GM12878 (cell line): ENCODE results near the gene DHRS9. TPM values are rescaled to one million over a fixed set of nuclear protein-coding genes. Genes with fewer than 3 reads are reported as not detected.

ENCODE experiments used
- ATAC-seq: fragments of 200-7000 bp; cut with Tn5 transposase; 3 replicates; pipeline ENCODE4 v1.9.1; 2020; ENCODE audit warnings: mild to moderate bottlenecking, moderate library complexity
- BruUV-seq: library from RNA; stranded (reverse); fragments of 400-500 nt; replicated peaks from 2 replicates; lab custom pipeline; 2021; lab: Mats Ljungman, UMichigan
- CTCF ChIA-PET: fragments of 300-600 bp; sonication (Branson Sonifier 250); formaldehyde crosslinking; extraction: SDS; loops from one replicate; lab custom pipeline; 2021; ENCODE audit warnings: inconsistent platforms; lab: Yijun Ruan, JAX
- POLR2A ChIA-PET: fragments of 350-600 bp; formaldehyde crosslinking; extraction: SDS; loops from one replicate; lab custom pipeline; 2021; ENCODE audit warnings: inconsistent platforms; lab: Charles Lee
- RAD21 ChIA-PET: fragments of 300-600 bp; sonication (Branson Sonifier 250); formaldehyde crosslinking; loops from one replicate; lab custom pipeline; 2023; ENCODE audit warnings: antibody characterized with exemption; ENCODE audit not compliant: unreplicated experiment; lab: Charles Lee
- SMC1A ChIA-PET: fragments of 300-600 bp; sonication (Branson Sonifier 250); formaldehyde crosslinking; loops from one replicate; lab custom pipeline; 2023; ENCODE audit not compliant: unreplicated experiment, uncharacterized antibody; lab: Charles Lee
- DNase-seq: peaks from one replicate; pipeline ENCODE4 v3.0.0-alpha.2; 2011; ENCODE audit warnings: low read depth, low spot score
- FAIRE-seq: peaks from 3 replicates; lab custom pipeline; 2011; peaks lifted over from hg19 to GRCh38; lab: Jason Lieb, UNC
- H2AFZ ChIP-seq: 2 replicates; pipeline ENCODE4 v1.6.0; 2011; ENCODE audit warnings: low read depth, low read length, control low read depth; ENCODE audit not compliant: control insufficient read depth
- H3K27ac ChIP-seq: 2 replicates; pipeline ENCODE4 v1.5.1; 2011; ENCODE audit warnings: control low read depth; ENCODE audit not compliant: control insufficient read depth, insufficient read depth
- H3K27me3 ChIP-seq, 2 experiments: replicated peaks in 1 of 2; 2 replicates each; pipeline versions ENCODE4 v1.6.0 to v1.6.1; 2011; ENCODE audit warnings: low read length in 1 of 2; ENCODE audit not compliant: control insufficient read depth in 2 of 2, insufficient read depth in 2 of 2
- H3K36me3 ChIP-seq, 2 experiments: 2 replicates each; pipeline ENCODE4 v1.5.1; 2011; ENCODE audit warnings: low read length in 1 of 2; ENCODE audit not compliant: control insufficient read depth in 2 of 2, insufficient read depth in 2 of 2
- H3K4me1 ChIP-seq: 2 replicates; pipeline ENCODE4 v1.6.1; 2011; ENCODE audit warnings: mild to moderate bottlenecking, low read length, moderate library complexity, mixed read lengths; ENCODE audit not compliant: control insufficient read depth, insufficient read depth
- H3K4me2 ChIP-seq: 2 replicates; pipeline ENCODE4 v1.6.0; 2011; ENCODE audit warnings: control low read depth; ENCODE audit not compliant: control insufficient read depth, insufficient read depth
- H3K4me3 ChIP-seq: fragments of 200-600 bp; sonication (generic); 2 replicates; pipeline ENCODE4 v1.5.1; 2016
- H3K79me2 ChIP-seq: 2 replicates; pipeline ENCODE4 v1.6.0; 2011; ENCODE audit warnings: low read length; ENCODE audit not compliant: control insufficient read depth, insufficient read depth
- H3K9ac ChIP-seq: 2 replicates; pipeline ENCODE4 v1.8.0; 2011; ENCODE audit warnings: low read length, control low read depth, mixed read lengths; ENCODE audit not compliant: control insufficient read depth, insufficient read depth
- H3K9me3 ChIP-seq: replicated peaks from 3 replicates; pipeline ENCODE4 v1.5.1; 2011; ENCODE audit warnings: mild to moderate bottlenecking, low read length; ENCODE audit not compliant: control insufficient read depth, insufficient read depth
- H4K20me1 ChIP-seq: 2 replicates; pipeline ENCODE4 v1.6.0; 2011; ENCODE audit not compliant: control insufficient read depth, insufficient read depth
- NFYB ChIP-seq: IDR thresholded peaks from 2 replicates; pipeline ENCODE4 v1.6.1; 2011; ENCODE audit warnings: low read depth, mild to moderate bottlenecking, low read length, improper control_type of control experiment, moderate library complexity; ENCODE audit not compliant: insufficient read depth
- SIN3A ChIP-seq: IDR thresholded peaks from 2 replicates; pipeline ENCODE4 v1.6.1; 2012; ENCODE audit warnings: low read depth, low read length, improper control_type of control experiment
- SUPT20H ChIP-seq: IDR thresholded peaks from 2 replicates; pipeline ENCODE4 v1.6.1; 2011; ENCODE audit warnings: low read depth, mild to moderate bottlenecking, low read length, moderate library complexity, borderline replicate concordance; ENCODE audit not compliant: control insufficient read depth
- TARDBP ChIP-seq: IDR thresholded peaks from 2 replicates; pipeline ENCODE4 v1.6.1; 2016; ENCODE audit warnings: borderline replicate concordance
- ZBTB4 ChIP-seq: fragments of 450-650 bp; formaldehyde crosslinking; IDR thresholded peaks from 2 replicates; pipeline ENCODE4 v1.4.0; 2022; ENCODE audit warnings: mild to moderate bottlenecking, moderate library complexity
- ZNF384 ChIP-seq: IDR thresholded peaks from 2 replicates; pipeline ENCODE4 v1.6.1; 2012; ENCODE audit warnings: low read depth, mild to moderate bottlenecking, low read length, improper control_type of control experiment, borderline replicate concordance
- ZSCAN29 ChIP-seq: fragments of 450-650 bp; IDR thresholded peaks from 2 replicates; pipeline ENCODE4 v1.6.1; 2017; ENCODE audit warnings: mild to moderate bottlenecking, moderate library complexity
- WGBS: methylation state at CpG from one replicate; pipeline ENCODE4 v1.1.6; 2016; ENCODE audit warnings: low lambda C conversion rate; ENCODE audit not compliant: insufficient replicate concordance, insufficient coverage; ENCODE audit errors: missing lambda C conversion rate; 5-methylcytosine and 5-hydroxymethylcytosine counted together
- in situ Hi-C: fragments of 300-500 bp; cut with MboI; formaldehyde crosslinking; loops from 9 replicates; pipeline ENCODE4 v1.14.3; 2018; ENCODE audit warnings: mixed read lengths
- intact Hi-C: fragments of 100-400 bp; cut with micrococcal nuclease; formaldehyde crosslinking; loops from one replicate; pipeline ENCODE4 v1.14.2; 2022; ENCODE audit not compliant: unreplicated experiment
- polyA plus RNA-seq, 11 experiments: library from polyadenylated mRNA; depleted of rRNA in 4 of 11; unstranded in 6 of 11; stranded (reverse) in 5 of 11; fragments of >200 nt; fragmentation: Nextera tagmentation in 4 of 11; fragmentation: Illumina TruSeq in 1 of 11; extraction: Ambion mirVana in 4 of 11; extraction: Trizol in 1 of 11; gene quantifications; 1 replicate in 1 of 11; 2 replicates in 10 of 11; pipeline versions ENCODE4 v1.2.1 to v1.2.3, GENCODE V29; 2011 to 2016; ENCODE audit warnings: inconsistent platforms in 2 of 11, missing spikeins in 2 of 11, low read depth in 1 of 11
- total RNA-seq, 4 experiments: library from RNA; depleted of rRNA in 3 of 4; stranded (reverse); fragments of >200 nt in 3 of 4; fragmentation: Illumina TruSeq in 1 of 4; extraction: Trizol in 1 of 4; gene quantifications; 2 replicates each; pipeline versions ENCODE4 v1.2.1 to v1.2.3, GENCODE V29; 2013 to 2021
- TF ChIP-seq, protein P1 (sequence below): IDR thresholded peaks from 2 replicates; pipeline ENCODE4 v1.6.1; 2011; ENCODE audit warnings: borderline replicate concordance, low read depth, mild to moderate bottlenecking, moderate library complexity, mixed read lengths, low read length; ENCODE audit not compliant: insufficient read depth; ENCODE audit errors: extremely low read length

Gene DHRS9
- total and polyA plus RNA-seq, 10 of the 15 experiments (the other 5 are each of a cell fraction or from before 2014, with no cell fraction given): 0.09 to 0.34 (median 0.13) TPM; not detected in 5

GRCh38 chr2:169087757-169088379 is 18.5 kb downstream of the DHRS9 start:
- intact Hi-C loops: no loop called here
- no TSS peak for BruUV-seq

More at GRCh38 chr2:169087757-169088379, 18.5 kb downstream of the DHRS9 start:
- Histone ChIP-seq H3K9ac (no peak overlapping the region), H3K79me2 (no peaks in the 10 kb centered on the region), H3K27me3 (no peaks in the 10 kb centered on the region), H4K20me1 (no peaks in the 10 kb centered on the region), H3K36me3 (no peaks in the 10 kb centered on the region), H3K4me1 (peaks cover 3% of the 10 kb centered on the region; the same call in 1 of the 2 replicates), H2AFZ (no peak overlapping the region), H3K9me3 (no peaks in the 10 kb centered on the region; the same call in 2 of the 3 replicates), H3K4me3 (no peak overlapping the region), H3K4me2 (no peak overlapping the region), H3K27ac (no peak overlapping the region)
- FAIRE-seq (no peak), ATAC-seq (no peak), DNase-seq (no peak)
- SMC1A ChIA-PET: no interaction called here
- no peak for TF ChIP-seq ZNF384
- no peak for TF ChIP-seq ZSCAN29
- TF ChIP-seq, protein P1, sequence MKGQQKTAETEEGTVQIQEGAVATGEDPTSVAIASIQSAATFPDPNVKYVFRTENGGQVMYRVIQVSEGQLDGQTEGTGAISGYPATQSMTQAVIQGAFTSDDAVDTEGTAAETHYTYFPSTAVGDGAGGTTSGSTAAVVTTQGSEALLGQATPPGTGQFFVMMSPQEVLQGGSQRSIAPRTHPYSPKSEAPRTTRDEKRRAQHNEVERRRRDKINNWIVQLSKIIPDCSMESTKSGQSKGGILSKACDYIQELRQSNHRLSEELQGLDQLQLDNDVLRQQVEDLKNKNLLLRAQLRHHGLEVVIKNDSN: no peak
- TF ChIP-seq SUPT20H: no peak
- no peak for TF ChIP-seq ZBTB4 (CRISPR knock-in tag)
- no peak for TF ChIP-seq TARDBP
- TF ChIP-seq SIN3A: no peak
- no peak for TF ChIP-seq NFYB
- POLR2A ChIA-PET: no interaction called here
- WGBS: 39% methylated on average over 6 of the region's 6 CpGs
- CTCF ChIA-PET: interaction anchor here (1.4 kb wide), 1 partner anchor 22 kb away, joined by 4 read pairs; no protein-coding TSS in a partner anchor
- RAD21 ChIA-PET: interaction anchor here (1.0 kb wide), 1 partner anchor 22 kb away, joined by 3 read pairs; no protein-coding TSS in a partner anchor
- in situ Hi-C loops: no loop called here
